PFSK-1 (cell line): ENCODE data around the gene TMEM185B.

Experiments used
- FOXP2 ChIP-seq: optimal IDR thresholded peaks from 2 replicates; pipeline ENCODE3; 2011; ENCODE audit warnings: borderline replicate concordance, control low read depth, inconsistent platforms; ENCODE audit not compliant: insufficient read depth; ENCODE audit errors: extremely low read length, extremely low read depth
- POLR2AphosphoS5 ChIP-seq: IDR thresholded peaks from 2 replicates; pipeline ENCODE4 v1.6.1; 2012; ENCODE audit warnings: low read depth, mild to moderate bottlenecking, control low read depth, low read length, moderate library complexity
- SIN3A ChIP-seq: IDR thresholded peaks from 2 replicates; pipeline ENCODE4 v1.6.1; 2012; ENCODE audit warnings: mild to moderate bottlenecking, low read length, moderate library complexity, borderline replicate concordance; ENCODE audit not compliant: insufficient read depth
- TAF1 ChIP-seq: IDR thresholded peaks from 2 replicates; pipeline ENCODE4 v1.6.1; 2012; ENCODE audit warnings: low read length, control low read depth, borderline replicate concordance; ENCODE audit not compliant: insufficient read depth
- TF ChIP-seq, protein P1 (sequence below), 2 experiments: IDR thresholded peaks; 2 replicates each; pipeline versions ENCODE4 v1.6.1 to v1.8.0; 2011 to 2012; ENCODE audit warnings: low read depth in 2 of 2, low read length in 2 of 2, control low read depth in 1 of 2, inconsistent platforms in 1 of 2, mild to moderate bottlenecking in 1 of 2, moderate library complexity in 1 of 2; ENCODE audit not compliant: insufficient read depth in 1 of 2

The TMEM185B gene

DNA sequence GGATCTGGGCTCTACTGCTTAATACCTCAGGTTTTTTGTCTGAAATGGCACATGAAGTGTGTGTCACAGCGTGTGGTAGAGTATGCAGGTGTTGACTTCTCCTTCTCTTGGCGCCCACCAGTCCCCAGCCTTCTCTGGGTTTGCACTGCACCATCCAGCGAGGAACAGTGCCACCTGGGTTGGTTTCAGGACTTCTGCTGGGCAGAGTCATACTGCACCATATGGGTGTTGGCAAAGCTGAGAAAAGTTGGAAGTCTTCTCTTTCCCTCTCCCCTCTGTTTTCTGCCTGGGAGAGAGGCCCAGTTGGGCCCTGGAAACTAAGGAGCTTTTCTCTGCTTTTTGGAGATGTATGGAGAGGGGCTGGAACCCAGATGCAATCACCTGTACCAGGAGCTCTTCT, 43.8 kb downstream of the TMEM185B start:
- TF ChIP-seq FOXP2 = no peak
- no peak for TF ChIP-seq SIN3A

DNA sequence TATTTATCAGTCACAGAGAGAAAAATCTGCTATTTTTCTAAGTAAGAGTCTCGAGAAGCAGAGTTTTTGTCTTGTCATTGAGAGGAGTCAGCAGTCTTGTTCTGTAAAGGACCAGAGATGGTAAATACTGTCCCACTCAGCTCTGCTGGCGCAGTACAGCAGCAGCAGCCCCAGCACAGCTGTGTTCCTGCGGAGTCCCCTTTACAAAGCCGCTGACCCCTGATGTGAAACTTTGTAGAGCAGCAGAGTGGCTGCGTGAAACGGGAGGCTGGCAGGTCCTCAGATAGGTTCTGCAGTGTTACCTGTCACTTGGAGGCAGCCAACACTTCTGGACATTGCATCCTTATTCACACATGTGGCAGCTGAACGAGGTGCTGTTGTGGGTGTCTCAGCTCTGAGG, 45.2 kb downstream of the TMEM185B start:
- TF ChIP-seq SIN3A (no peak), TAF1 (no peak), FOXP2 (no peak), POLR2AphosphoS5 (no peak)
- TF ChIP-seq, protein P1, sequence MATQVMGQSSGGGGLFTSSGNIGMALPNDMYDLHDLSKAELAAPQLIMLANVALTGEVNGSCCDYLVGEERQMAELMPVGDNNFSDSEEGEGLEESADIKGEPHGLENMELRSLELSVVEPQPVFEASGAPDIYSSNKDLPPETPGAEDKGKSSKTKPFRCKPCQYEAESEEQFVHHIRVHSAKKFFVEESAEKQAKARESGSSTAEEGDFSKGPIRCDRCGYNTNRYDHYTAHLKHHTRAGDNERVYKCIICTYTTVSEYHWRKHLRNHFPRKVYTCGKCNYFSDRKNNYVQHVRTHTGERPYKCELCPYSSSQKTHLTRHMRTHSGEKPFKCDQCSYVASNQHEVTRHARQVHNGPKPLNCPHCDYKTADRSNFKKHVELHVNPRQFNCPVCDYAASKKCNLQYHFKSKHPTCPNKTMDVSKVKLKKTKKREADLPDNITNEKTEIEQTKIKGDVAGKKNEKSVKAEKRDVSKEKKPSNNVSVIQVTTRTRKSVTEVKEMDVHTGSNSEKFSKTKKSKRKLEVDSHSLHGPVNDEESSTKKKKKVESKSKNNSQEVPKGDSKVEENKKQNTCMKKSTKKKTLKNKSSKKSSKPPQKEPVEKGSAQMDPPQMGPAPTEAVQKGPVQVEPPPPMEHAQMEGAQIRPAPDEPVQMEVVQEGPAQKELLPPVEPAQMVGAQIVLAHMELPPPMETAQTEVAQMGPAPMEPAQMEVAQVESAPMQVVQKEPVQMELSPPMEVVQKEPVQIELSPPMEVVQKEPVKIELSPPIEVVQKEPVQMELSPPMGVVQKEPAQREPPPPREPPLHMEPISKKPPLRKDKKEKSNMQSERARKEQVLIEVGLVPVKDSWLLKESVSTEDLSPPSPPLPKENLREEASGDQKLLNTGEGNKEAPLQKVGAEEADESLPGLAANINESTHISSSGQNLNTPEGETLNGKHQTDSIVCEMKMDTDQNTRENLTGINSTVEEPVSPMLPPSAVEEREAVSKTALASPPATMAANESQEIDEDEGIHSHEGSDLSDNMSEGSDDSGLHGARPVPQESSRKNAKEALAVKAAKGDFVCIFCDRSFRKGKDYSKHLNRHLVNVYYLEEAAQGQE (IDR thresholded peaks at IDR 0.05; ENCODE audit: insufficient read depth in 1 of 2, low read depth in 2 of 2, low read length in 2 of 2) = no peak

DNA sequence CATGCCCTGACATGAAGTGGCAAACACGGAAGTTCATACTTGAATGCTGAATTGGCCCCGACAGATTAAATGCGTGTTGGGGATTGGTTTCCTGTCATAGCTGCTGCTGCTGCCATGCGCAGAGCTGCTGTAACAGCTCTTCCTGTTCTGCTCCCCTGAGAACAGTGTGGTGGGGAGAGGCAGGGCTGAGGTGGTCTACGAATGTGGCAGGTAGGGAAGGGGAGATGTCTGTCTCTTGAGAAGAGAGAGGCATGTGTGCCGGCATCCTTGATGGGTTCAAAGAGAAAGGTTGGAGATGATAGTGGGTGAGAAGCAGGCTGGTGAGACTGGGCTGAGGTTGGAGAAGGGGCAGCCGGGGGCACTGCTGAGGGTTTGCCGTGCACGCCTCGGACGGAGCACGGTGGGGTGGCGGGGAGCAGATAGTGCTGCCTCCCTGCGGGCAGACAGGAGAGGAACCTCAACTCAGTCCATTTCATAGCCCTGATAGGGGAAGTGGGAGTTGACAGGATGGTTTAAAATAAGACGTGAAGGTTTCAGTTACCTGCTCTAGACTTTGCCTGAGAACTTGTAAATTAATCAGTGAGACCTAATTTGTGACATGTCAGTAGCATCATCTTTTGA, 46.1 kb downstream of the TMEM185B start:
- TF ChIP-seq, protein P1 (IDR thresholded peaks at IDR 0.05; ENCODE audit: insufficient read depth in 1 of 2, low read depth in 2 of 2, low read length in 2 of 2) = no peak
- TF ChIP-seq POLR2AphosphoS5 (no peak), SIN3A (no peak), TAF1 (no peak), FOXP2 (no peak)

DNA sequence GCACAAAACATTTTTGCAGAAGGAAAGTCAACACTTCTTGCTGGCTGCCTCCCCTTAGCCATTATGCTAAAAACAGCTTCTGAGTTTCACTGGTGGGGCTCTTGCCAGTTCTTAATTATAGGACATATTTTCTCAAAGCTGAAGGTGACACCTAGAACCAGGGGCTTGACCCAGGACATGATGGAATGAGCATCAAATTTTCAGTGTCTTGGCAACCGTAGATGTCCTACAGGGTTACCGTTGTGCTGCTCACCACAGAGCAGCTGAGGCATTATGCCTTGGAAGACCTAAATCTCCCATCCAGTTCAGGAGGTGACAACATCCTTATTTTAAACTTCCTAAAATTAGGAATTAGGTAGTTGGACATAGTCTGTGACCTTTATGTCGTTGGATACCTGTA, 46.7 kb downstream of the TMEM185B start:
- TF ChIP-seq, protein P1 (IDR thresholded peaks at IDR 0.05; ENCODE audit: insufficient read depth in 1 of 2, low read depth in 2 of 2, low read length in 2 of 2) = no peak
- no peak for TF ChIP-seq TAF1
- no peak for TF ChIP-seq FOXP2
- TF ChIP-seq POLR2AphosphoS5 = no peak

DNA sequence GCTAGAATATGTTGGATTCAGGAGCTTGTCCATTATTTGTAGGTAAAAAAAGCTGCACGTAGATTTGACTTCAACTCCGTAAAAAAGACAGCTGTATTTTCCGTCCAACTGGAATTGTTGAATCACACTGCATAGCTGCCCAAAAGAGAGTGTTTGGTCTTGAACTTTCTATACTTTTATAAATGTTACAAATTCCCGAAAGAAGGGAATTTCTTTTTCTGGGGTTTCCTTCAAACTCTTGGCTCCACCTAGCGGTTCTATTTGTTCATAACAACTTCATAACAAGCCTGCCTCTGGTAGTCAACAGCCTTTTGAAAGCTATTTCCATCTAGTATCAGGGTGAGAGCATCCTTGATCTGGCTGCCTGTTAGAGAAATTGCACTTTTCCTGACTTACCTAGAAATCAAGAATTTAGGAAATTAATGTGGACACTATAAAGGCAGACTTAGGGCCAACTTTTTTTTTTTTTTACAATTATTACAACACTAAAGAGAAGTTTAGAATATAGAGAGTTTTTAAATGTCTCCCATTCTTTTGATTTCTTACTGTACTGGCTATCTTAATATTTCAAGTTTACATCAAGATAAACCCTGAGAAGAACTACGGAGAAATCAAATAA, 48.1 kb downstream of the TMEM185B start:
- TF ChIP-seq FOXP2 (no peak), TAF1 (no peak)
- TF ChIP-seq, protein P1 (IDR thresholded peaks at IDR 0.05; ENCODE audit: insufficient read depth in 1 of 2, low read depth in 2 of 2, low read length in 2 of 2) = no peak
